Measurements from ENCODE around the gene PLEKHG5.
A peak's percentile ranks its signal among the peaks of the same experiment; 100 is the strongest.

PLEKHG5 gene, protein sequence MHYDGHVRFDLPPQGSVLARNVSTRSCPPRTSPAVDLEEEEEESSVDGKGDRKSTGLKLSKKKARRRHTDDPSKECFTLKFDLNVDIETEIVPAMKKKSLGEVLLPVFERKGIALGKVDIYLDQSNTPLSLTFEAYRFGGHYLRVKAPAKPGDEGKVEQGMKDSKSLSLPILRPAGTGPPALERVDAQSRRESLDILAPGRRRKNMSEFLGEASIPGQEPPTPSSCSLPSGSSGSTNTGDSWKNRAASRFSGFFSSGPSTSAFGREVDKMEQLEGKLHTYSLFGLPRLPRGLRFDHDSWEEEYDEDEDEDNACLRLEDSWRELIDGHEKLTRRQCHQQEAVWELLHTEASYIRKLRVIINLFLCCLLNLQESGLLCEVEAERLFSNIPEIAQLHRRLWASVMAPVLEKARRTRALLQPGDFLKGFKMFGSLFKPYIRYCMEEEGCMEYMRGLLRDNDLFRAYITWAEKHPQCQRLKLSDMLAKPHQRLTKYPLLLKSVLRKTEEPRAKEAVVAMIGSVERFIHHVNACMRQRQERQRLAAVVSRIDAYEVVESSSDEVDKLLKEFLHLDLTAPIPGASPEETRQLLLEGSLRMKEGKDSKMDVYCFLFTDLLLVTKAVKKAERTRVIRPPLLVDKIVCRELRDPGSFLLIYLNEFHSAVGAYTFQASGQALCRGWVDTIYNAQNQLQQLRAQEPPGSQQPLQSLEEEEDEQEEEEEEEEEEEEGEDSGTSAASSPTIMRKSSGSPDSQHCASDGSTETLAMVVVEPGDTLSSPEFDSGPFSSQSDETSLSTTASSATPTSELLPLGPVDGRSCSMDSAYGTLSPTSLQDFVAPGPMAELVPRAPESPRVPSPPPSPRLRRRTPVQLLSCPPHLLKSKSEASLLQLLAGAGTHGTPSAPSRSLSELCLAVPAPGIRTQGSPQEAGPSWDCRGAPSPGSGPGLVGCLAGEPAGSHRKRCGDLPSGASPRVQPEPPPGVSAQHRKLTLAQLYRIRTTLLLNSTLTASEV

GRCh38 chr1:6491480-6491962 lies at the start of gene PLEKHG5:
PLEKHG5 (minus strand) TSS chr1:6491667; CDS start chr1:6477571, 14,096 bp downstream.
- H3K4me3 ChIP-seq (ENCODE audit: low read depth, low read length) = peak within 1 kb of the TSS; percentile 62

DNA sequence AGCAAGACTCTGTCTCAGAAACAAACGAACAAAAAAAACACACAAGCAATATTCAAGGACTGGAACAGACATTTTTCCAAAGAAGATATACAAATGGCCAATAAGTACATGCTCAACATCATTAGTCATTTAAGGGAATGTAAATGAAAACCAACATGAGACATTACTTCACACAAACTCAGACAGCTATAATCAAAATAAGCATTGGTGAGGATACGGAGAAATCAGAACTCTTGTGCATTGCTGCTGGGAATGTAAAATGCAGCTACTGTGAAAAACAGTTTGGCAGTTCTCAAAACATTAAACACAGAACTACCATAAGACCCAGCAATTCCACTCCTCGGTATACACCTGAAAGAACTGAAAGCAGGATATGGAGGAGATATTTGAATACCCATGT lies 47.5 kb upstream of the PLEKHG5 start:
- H3K4me3 ChIP-seq (ENCODE audit: low read depth, low read length) = no peak overlapping the region

- no peak overlapping the region for H3K4me3 ChIP-seq (ENCODE audit: low read depth, low read length)
Measured at GRCh38 chr1:6536291-6536690, 44.8 kb upstream of the PLEKHG5 start.

- no peak overlapping the region for H3K4me3 ChIP-seq (ENCODE audit: low read depth, low read length)
Measured at GRCh38 chr1:6535214-6535613, 43.7 kb upstream of the PLEKHG5 start.

- H3K4me3 ChIP-seq (ENCODE audit: low read depth, low read length) = no peak overlapping the region
Measured at GRCh38 chr1:6534248-6534822, 42.9 kb upstream of the PLEKHG5 start.

DNA sequence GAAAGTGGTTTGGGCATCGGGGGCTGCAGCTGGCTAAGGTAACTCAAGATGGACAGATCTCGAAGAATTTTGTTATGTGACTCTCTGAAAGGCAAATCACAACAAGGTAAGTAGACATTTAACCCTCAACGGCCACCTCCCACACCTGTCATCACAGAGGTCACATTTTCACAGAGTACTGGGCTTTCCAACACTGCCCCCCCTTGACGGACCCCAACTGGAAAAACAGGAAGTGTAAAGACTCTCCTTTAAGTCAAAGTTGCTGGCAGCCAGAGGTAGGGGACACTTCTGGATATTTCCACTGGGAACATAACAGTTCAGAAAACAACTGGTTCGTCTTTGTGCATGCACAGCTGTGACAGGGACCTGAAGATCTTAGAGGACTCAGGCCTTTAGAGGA lies 40.5 kb upstream of the PLEKHG5 start:
- no peak overlapping the region for H3K4me3 ChIP-seq (ENCODE audit: low read depth, low read length)

DNA sequence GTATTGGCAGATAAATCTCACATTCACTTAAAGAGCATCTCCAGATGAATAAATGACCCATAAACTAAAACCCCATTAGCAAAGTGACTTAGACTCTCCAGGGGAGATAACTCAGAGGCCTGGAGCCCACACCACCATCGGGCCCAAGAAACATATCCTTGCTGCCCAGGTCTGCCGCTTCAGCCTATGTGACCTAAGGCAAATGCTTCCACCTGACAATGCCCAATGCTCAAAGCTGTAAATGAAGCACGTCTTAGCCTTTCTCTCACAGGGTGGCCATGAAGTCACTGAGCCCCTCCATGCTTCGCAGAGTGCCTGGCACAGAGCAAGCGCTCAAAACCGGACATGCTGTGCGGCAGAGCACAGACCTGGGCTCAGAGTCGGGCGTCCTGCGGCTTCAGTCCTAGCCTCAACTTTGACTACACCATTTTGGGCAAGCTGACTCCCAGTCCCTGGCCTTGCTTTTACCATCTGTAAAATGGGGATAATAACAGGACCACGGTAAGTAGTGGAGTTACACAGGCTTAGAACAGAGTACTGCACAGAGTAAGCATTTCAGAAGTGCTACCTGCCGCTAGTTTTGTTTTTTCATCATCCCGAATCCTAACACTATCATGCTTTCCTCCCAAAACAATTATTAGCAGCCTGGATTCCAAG lies 39.2 kb upstream of the PLEKHG5 start:
- H3K4me3 ChIP-seq (ENCODE audit: low read depth, low read length) = no peak overlapping the region

GRCh38 chr1:6528492-6528891 lies 37.0 kb upstream of the PLEKHG5 start:
- no peak overlapping the region for H3K4me3 ChIP-seq (ENCODE audit: low read depth, low read length)

- H3K4me3 ChIP-seq (ENCODE audit: low read depth, low read length) = no peak overlapping the region
Measured at GRCh38 chr1:6526316-6526715, 34.8 kb upstream of the PLEKHG5 start.

DNA sequence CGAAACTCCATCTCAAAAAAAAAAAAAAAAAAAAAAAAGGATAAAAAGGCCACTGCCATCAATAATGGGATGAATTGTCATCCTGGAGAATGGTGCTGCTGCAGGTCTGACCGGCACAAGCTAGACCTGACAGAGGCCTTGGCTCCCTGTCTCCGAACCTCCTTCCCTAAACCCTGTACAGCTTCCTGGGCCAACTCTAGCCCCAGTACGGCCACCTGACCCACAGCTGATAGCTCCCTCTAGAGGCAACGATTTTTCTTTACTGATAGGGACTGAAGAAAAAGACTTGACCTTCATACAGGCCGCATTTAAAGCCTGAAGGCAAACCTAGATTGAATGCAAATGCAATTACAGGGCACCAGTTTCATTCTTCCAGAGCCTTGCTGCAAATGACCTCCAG lies 32.1 kb upstream of the PLEKHG5 start:
- no peak overlapping the region for H3K4me3 ChIP-seq (ENCODE audit: low read depth, low read length)

DNA sequence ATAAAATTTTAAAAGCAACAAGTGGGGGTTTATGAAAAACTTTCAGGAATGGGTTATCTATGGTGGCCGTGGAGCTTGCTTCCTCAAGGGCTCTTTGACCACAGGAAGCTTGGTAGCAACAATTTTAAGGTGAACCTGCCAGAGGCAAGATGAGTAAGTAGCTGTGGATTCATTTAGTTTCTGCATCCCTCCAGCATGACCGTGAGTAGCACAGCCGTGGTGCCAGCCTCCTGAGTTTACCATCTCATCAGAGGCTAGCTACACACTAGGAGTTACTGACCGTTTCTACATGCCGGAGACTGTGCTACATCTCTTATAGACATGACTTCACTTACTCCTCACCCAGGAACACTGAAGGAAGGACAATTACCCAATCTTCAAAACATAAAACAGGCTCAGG lies 30.1 kb upstream of the PLEKHG5 start:
- H3K4me3 ChIP-seq (ENCODE audit: low read depth, low read length) = no peak overlapping the region

- no peak overlapping the region for H3K4me3 ChIP-seq (ENCODE audit: low read depth, low read length)
Measured at GRCh38 chr1:6519935-6520671, 28.6 kb upstream of the PLEKHG5 start.

DNA sequence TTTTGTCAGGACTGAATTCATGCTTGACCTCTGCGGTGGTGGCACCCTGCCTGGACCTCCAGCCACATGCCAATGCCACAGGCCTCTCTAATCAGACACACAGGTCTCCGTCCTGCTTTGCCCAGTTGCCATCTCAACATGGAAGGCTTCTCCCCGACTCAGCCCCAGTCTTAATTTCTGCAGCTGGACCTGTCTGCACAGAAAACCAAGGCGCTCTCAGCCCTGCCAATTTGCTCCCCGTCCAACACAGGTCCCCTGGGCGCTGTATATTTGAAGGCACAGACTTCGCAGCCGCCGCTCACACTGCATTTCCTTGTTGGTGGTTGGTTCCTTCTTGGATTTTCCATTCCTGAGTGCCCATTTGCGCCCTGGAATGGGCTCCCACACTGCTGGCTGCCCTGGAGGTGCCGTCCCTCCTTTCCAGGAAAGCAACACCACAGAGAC lies 28.0 kb upstream of the PLEKHG5 start:
- H3K4me3 ChIP-seq (ENCODE audit: low read depth, low read length) = no peak overlapping the region

DNA sequence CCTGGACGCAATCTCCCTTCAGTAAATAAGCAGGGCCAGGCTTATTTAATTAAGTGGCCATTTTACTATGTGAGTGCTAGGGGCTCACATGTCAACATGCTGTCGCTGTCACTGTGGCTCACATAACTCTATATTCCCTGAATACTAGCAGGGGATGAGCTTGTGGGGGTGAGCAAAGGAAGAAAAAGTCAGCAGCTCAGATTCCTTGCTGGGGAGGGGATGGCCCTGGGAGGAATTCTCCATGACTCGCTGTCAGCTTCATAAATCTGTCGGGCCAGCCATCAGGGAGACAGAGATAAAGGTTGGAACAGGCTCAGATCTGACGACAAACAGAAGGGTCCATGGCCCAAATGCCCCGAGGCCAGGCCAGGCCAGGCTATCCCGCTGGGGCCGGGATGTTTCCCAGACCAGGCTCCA lies 26.0 kb upstream of the PLEKHG5 start:
- H3K4me3 ChIP-seq (ENCODE audit: low read depth, low read length) = no peak overlapping the region

GRCh38 chr1:6515771-6516170 lies 24.3 kb upstream of the PLEKHG5 start:
- no peak overlapping the region for H3K4me3 ChIP-seq (ENCODE audit: low read depth, low read length)

DNA sequence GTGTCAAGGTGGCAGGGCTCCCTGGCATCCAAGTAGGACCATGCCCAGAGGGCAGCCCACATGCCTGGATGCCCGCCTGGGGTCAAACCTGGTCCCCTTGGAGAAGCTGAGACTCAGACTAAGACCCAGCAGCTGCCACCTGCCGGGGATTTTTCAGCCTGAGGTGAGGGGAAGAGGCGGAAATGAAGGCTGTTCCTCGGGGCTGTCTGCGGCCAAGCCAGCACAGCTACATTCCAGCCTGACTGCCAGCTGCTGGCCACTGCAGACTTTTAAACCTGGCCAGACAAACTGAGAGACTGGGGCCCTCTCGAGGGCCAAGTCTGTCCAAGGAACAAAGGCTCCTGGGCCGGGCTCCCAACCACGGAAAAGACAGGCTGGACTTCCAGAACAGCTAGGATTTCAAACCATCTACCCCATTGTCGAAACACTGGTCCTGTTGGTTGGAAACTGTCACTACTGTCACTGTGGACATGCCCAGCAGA lies 21.9 kb upstream of the PLEKHG5 start:
- no peak overlapping the region for H3K4me3 ChIP-seq (ENCODE audit: low read depth, low read length)

GRCh38 chr1:6512908-6513280 lies 21.4 kb upstream of the PLEKHG5 start:
- H3K4me3 ChIP-seq (ENCODE audit: low read depth, low read length) = no peak overlapping the region

DNA sequence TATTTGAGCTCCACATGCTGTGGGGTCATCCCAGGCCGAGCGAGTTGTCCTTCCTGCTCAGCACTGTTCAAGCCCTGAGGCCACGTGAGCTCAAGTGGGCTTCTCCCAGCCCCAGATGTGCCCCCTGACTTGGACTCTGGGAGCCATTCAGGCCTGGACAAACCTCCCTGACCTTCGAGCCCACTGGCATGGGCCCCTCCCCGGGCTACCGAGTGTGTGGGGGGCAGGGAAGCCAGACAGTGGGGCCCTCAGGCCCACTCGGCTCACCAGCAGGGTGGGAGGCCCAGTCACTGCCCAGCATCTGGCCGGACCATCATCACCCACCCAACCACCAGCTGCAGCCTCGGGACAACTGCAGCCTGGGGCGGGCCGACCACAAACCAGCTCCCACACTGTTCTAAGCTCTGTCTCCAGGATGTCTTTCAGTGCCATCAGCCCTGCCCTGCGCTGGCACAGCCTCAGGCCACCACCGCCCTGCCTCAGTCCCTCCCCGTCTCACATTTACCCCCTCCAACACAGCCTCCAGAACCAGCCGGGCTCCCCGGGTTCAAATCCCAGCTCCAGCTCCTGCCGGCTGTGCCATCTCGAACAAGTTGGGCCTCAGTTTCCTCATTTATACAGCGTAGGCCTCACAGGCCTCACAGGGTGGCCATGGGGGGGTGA lies 20.9 kb upstream of the PLEKHG5 start:
- H3K4me3 ChIP-seq (ENCODE audit: low read depth, low read length) = no peak overlapping the region

GRCh38 chr1:6511561-6512244 lies 20.2 kb upstream of the PLEKHG5 start:
- no peak overlapping the region for H3K4me3 ChIP-seq (ENCODE audit: low read depth, low read length)
